GM06990 (cell line): Measurements from ENCODE around the gene GAS2.

Experiments
- DNase-seq: peaks from one replicate; pipeline ENCODE4 v3.0.0-alpha.2; 2011; ENCODE audit not compliant: insufficient read length; ENCODE audit errors: extremely low read depth
- H3K27me3 ChIP-seq: replicated peaks from 2 replicates; pipeline ENCODE4 v1.6.0; 2011; ENCODE audit warnings: low read length; ENCODE audit not compliant: control insufficient read depth, insufficient read depth
- H3K36me3 ChIP-seq: 2 replicates; pipeline ENCODE4 v1.5.1; 2011; ENCODE audit warnings: low read length; ENCODE audit not compliant: control insufficient read depth, insufficient read depth
- H3K4me3 ChIP-seq: replicated peaks from 2 replicates; pipeline ENCODE4 v1.5.1; 2011; ENCODE audit warnings: low read depth, mild to moderate bottlenecking, control low read depth, low read length
- TF ChIP-seq, protein P1 (sequence below): IDR thresholded peaks from 2 replicates; pipeline ENCODE4 v1.5.1; 2011; ENCODE audit warnings: low read length, control low read depth, mild to moderate bottlenecking, inconsistent platforms; ENCODE audit not compliant: insufficient read depth, poor library complexity, severe bottlenecking

The GAS2 gene

DNA sequence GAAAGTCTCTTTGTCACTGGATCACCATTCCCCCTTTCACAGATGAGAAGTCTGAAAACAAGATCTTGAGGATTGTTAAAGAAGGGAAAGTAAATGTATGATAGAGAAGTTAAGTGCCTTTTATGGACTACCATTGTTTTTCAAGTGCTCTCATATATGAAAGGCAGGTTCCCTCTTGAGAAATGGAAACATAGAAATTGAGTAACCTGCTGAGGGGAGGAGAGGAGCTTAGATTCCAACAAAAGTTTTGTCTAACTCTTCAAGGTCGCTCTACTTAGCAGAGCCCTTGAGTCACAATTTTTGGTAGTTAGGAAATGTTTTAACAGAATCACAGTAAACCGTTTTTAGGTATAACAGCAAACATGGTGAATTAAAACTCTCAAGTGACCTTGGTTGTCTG, 83.1 kb downstream of the GAS2 start:
- no peaks in the 10 kb centered on the region for H3K36me3 ChIP-seq
- no peaks in the 10 kb centered on the region for H3K27me3 ChIP-seq
- H3K4me3 ChIP-seq: no peak overlapping the region
- no peak for DNase-seq
- TF ChIP-seq, protein P1, sequence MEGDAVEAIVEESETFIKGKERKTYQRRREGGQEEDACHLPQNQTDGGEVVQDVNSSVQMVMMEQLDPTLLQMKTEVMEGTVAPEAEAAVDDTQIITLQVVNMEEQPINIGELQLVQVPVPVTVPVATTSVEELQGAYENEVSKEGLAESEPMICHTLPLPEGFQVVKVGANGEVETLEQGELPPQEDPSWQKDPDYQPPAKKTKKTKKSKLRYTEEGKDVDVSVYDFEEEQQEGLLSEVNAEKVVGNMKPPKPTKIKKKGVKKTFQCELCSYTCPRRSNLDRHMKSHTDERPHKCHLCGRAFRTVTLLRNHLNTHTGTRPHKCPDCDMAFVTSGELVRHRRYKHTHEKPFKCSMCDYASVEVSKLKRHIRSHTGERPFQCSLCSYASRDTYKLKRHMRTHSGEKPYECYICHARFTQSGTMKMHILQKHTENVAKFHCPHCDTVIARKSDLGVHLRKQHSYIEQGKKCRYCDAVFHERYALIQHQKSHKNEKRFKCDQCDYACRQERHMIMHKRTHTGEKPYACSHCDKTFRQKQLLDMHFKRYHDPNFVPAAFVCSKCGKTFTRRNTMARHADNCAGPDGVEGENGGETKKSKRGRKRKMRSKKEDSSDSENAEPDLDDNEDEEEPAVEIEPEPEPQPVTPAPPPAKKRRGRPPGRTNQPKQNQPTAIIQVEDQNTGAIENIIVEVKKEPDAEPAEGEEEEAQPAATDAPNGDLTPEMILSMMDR: no peak

DNA sequence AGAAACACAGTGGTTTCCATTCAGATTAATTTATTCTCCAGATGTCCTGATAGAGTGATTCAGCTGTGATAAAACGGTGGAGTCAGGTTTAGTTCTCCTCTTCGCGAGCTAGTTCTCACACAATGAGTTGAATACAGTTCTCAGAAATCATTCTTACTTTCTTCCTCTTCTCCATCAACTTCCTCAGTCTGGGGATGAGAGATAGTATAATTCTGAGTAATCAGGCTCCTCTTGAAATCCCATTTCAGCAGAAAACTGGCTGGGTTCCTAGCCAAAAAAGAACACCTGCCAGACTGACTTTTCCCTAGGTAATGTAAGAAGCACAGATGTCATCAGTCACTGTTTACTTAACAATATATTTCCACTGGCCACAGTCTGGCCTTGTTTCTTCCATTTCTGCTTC, 86.5 kb downstream of the GAS2 start:
- Histone ChIP-seq H3K36me3 (no peaks in the 10 kb centered on the region), H3K4me3 (no peak overlapping the region), H3K27me3 (no peaks in the 10 kb centered on the region)
- TF ChIP-seq, protein P1: no peak
- DNase-seq: no peak

DNA sequence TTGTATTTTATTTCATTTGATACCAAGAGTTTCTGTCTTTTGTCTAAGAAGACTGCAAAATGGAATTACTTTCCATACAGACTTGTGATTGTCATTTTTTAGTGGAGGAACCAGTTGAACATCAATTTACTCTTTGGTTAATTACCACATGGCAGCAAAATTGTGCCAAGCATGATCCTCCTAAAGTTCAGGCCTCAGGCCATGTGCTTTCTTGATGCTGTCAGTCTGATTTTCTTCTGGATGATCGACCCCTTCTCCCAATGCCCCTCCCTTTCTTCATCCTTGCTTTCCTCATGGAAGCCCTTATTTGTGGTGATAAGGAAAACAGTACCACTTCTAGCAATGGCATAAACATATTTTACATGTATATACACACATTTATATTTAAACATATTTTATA, 87.0 kb downstream of the GAS2 start:
- TF ChIP-seq, protein P1: no peak
- no peak for DNase-seq
- Histone ChIP-seq H3K4me3 (no peak overlapping the region), H3K36me3 (no peaks in the 10 kb centered on the region), H3K27me3 (no peaks in the 10 kb centered on the region)

DNA sequence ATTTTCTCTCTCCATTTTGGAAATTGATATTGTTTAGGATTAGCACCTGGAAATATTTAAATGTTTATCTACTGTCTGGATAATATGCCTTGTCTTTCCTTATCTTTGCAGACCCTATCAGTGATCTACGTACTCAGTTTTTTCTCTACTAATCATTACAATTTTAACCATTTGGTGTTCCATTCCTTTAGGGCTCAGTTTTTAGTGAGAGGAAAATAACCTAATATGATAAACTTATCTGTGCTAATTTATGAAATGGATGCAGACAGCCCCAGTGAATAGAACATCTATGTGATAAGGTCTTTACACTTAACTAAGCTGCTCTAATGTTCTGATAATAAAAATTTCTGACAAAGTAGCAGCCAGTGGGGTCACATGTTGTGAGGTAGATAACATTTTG, 94.7 kb downstream of the GAS2 start:
- H3K36me3 ChIP-seq: no peaks in the 10 kb centered on the region
- DNase-seq: no peak
- TF ChIP-seq, protein P1: no peak
- H3K4me3 ChIP-seq: no peak overlapping the region
- H3K27me3 ChIP-seq: no peaks in the 10 kb centered on the region

DNA sequence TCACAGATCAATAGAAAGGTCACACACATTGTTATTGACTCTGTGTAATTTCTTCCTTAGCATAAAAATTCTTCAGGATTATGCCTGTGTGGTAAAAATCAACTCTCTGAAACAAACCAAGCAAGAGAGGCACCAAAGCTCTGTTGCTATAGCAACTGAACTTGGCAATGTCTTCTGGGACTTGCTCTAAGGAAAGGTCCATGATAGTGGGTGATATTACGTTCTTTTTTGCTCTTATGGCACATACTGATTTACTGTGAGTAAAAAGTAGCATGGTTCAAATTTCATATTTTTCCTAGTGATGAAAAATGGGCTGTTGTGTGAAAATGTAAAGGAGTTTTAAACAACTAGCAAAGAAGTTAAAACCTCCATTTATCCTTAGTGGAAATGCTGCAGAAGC, 96.8 kb downstream of the GAS2 start:
- TF ChIP-seq, protein P1: no peak
- H3K4me3 ChIP-seq: no peak overlapping the region
- no peak for DNase-seq
- no peaks in the 10 kb centered on the region for H3K36me3 ChIP-seq
- no peaks in the 10 kb centered on the region for H3K27me3 ChIP-seq

DNA sequence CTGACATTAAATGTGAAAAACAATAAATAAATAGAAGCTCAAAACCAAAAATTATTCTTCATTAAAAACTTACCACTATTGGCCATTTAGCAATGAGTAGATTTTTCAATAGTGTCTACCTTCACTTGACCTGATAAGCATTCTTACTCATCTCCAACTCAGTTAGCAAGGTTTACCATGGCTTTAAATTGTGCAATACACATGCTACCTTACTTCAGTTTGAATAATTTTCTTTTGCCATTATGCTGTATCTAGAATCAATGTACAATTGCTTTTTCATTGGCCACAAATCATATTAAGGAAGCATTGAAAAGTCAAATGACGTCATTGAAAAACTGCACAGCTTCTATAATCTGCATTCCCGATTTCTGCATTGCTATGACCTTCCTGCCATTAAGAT, 98.3 kb downstream of the GAS2 start:
- DNase-seq: no peak
- TF ChIP-seq, protein P1: no peak
- Histone ChIP-seq H3K36me3 (no peaks in the 10 kb centered on the region), H3K27me3 (no peaks in the 10 kb centered on the region), H3K4me3 (no peak overlapping the region)
